Measurements from ENCODE around the gene FBXL2.

FBXL2 gene

GRCh38 chr3:33312361-33312760, 35.1 kb downstream of the FBXL2 start:
- no peak for DNase-seq (ENCODE audit: low read depth)
- TF ChIP-seq CTCF (IDR thresholded peaks at IDR 0.05; ENCODE audit: low read depth, low read length, missing control alignments), result no peak

GRCh38 chr3:33313331-33313730, 36.1 kb downstream of the FBXL2 start:
- DNase-seq (ENCODE audit: low read depth), result no peak
- TF ChIP-seq CTCF (IDR thresholded peaks at IDR 0.05; ENCODE audit: low read depth, low read length, missing control alignments), result no peak
- no peak overlapping the region for H3K4me3 ChIP-seq (ENCODE audit: low read depth, low read length)

More at GRCh38 chr3:33312361-33312760, 35.1 kb downstream of the FBXL2 start:
- no peak overlapping the region for H3K4me3 ChIP-seq (ENCODE audit: low read depth, low read length)

- H3K4me3 ChIP-seq (ENCODE audit: low read depth, low read length), result no peak overlapping the region
- no peak for TF ChIP-seq CTCF (IDR thresholded peaks at IDR 0.05; ENCODE audit: low read depth, low read length, missing control alignments)
- no peak for DNase-seq (ENCODE audit: low read depth)
These were observed 37.8 kb downstream of the FBXL2 start for GRCh38 chr3:33314993-33315392.

DNA sequence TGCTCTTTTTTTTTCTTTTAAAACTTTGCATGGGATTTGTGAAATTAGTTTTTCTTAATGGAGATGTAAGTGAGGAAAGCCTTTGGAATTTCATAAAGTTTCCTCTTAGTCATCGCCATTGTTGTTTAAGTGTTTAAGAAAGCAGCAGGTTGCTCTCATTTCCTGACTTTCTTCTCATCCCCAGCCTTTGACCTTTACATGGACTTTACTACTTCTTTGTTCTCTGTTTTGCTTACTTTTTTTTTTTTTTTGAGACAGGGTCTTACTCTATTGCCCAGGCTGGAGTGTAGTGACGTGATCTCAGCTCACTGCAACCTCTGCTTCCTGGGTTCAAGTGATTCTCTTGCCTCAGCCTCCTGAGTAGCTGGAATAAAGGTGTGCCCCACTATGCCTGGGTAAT, 38.6 kb downstream of the FBXL2 start:
- H3K4me3 ChIP-seq (ENCODE audit: low read depth, low read length), result no peak overlapping the region
- no peak for DNase-seq (ENCODE audit: low read depth)
- no peak for TF ChIP-seq CTCF (IDR thresholded peaks at IDR 0.05; ENCODE audit: low read depth, low read length, missing control alignments)

- no peak for TF ChIP-seq CTCF (IDR thresholded peaks at IDR 0.05; ENCODE audit: low read depth, low read length, missing control alignments)
- no peak for DNase-seq (ENCODE audit: low read depth)
- no peak overlapping the region for H3K4me3 ChIP-seq (ENCODE audit: low read depth, low read length)
These were observed 40.9 kb downstream of the FBXL2 start for GRCh38 chr3:33317963-33318709.

GRCh38 chr3:33318710-33319380, 41.6 kb downstream of the FBXL2 start:
- no peak for DNase-seq (ENCODE audit: low read depth)
- no peak for TF ChIP-seq CTCF (IDR thresholded peaks at IDR 0.05; ENCODE audit: low read depth, low read length, missing control alignments)
- no peak overlapping the region for H3K4me3 ChIP-seq (ENCODE audit: low read depth, low read length)

All from GM12864 (cell line).